BLaER1 treated with 17β-estradiol and CSF1 and Interleukin-3, amounts not matched to agents 10 nM and 100 nM (cell line): ENCODE results near the gene EXD2.

ENCODE experiments used
- H3K27ac ChIP-seq, 11 experiments: shearing (Covaris generic); formaldehyde crosslinking; 2 replicates each; pipeline ENCODE4 v1.8.1; 2022
- H3K27me3 ChIP-seq, 11 experiments: shearing (Covaris generic); formaldehyde crosslinking; 2 replicates each; pipeline ENCODE4 v1.8.1; 2022
- H3K36me3 ChIP-seq, 11 experiments: shearing (Covaris generic); formaldehyde crosslinking; 2 replicates each; pipeline ENCODE4 v1.8.1; 2022
- H3K4me1 ChIP-seq, 10 experiments: shearing (Covaris generic); formaldehyde crosslinking; 2 replicates each; pipeline ENCODE4 v1.8.1; 2022
- H3K4me2 ChIP-seq, 11 experiments: shearing (Covaris generic); formaldehyde crosslinking; 2 replicates each; pipeline ENCODE4 v1.8.1; 2022
- H3K4me3 ChIP-seq, 10 experiments: shearing (Covaris generic); formaldehyde crosslinking; 2 replicates each; pipeline ENCODE4 v1.8.1; 2022
- H3K9ac ChIP-seq, 11 experiments: shearing (Covaris generic); formaldehyde crosslinking; 2 replicates each; pipeline ENCODE4 v1.8.1; 2022
- H3K9me3 ChIP-seq, 11 experiments: shearing (Covaris generic); formaldehyde crosslinking; replicated peaks in 1 of 11; 2 replicates each; pipeline ENCODE4 v1.8.1; 2022
- H4K20me1 ChIP-seq, 11 experiments: shearing (Covaris generic); formaldehyde crosslinking; 2 replicates each; pipeline ENCODE4 v1.8.1; 2022
- Cebpa-rat ChIP-seq, 11 experiments: shearing (Covaris generic); IDR thresholded peaks; 2 replicates each; pipeline ENCODE4 v1.8.1; 2022

EXD2 gene

GRCh38 chr14:69259168-69259526, 67.8 kb downstream of the EXD2 start:
- H3K36me3 ChIP-seq = no peaks in the 10 kb centered on the region
- no peak overlapping the region for H3K9ac ChIP-seq
- peaks cover 0 to 12% (median 0%) of the 10 kb centered on the region in 11 experiments; a peak in 3 of 22 replicates for H3K9me3 ChIP-seq
- peaks cover 0 to 14% (median 8%) of the 10 kb centered on the region in 10 experiments; a peak in 8 of 20 replicates for H3K4me1 ChIP-seq
- no peak for TF ChIP-seq Cebpa-rat (IDR thresholded peaks at IDR 0.05)
- no peak overlapping the region for H3K4me2 ChIP-seq
- peaks cover 58 to 75% (median 67%) of the 10 kb centered on the region in 11 experiments for H3K27me3 ChIP-seq
- no peak overlapping the region for H3K4me3 ChIP-seq
- no peak overlapping the region for H3K27ac ChIP-seq
- peaks cover 0 to 15% (median 0%) of the 10 kb centered on the region in 11 experiments; a peak in 4 of 22 replicates for H4K20me1 ChIP-seq

GRCh38 chr14:69259527-69260189, 68.4 kb downstream of the EXD2 start, which contains the start of gene GALNT16:
Gene GALNT16 (plus strand): TSS chr14:69260158. CDS start chr14:69260291, 133 bp downstream.
- Histone ChIP-seq H3K4me3 (peak within 1 kb of the TSS; percentile 38 to 66 (median 52)), H3K4me2 (peak within 1 kb of the TSS; percentile 60 to 82 (median 74)), H3K27me3 (peaks cover 58 to 75% (median 68%) of the 10 kb centered on the region in 11 experiments)

GRCh38 chr14:69260190-69260860, 69.0 kb downstream of the EXD2 start:
- Histone ChIP-seq H3K4me3 (peak overlapping the region; percentile 38 to 66 (median 52)), H3K9me3 (peaks cover 0 to 12% (median 0%) of the 10 kb centered on the region in 11 experiments; a peak in 3 of 22 replicates), H3K27ac (no peak overlapping the region), H3K27me3 (peaks cover 58 to 76% (median 68%) of the 10 kb centered on the region in 11 experiments), H3K9ac (no peak overlapping the region), H4K20me1 (peaks cover 0 to 15% (median 0%) of the 10 kb centered on the region in 11 experiments; a peak in 4 of 22 replicates), H3K4me2 (peak overlapping the region; percentile 60 to 82 (median 74)), H3K36me3 (no peaks in the 10 kb centered on the region), H3K4me1 (peaks cover 0 to 14% (median 8%) of the 10 kb centered on the region in 10 experiments; a peak in 8 of 20 replicates)
- no peak for TF ChIP-seq Cebpa-rat (IDR thresholded peaks at IDR 0.05)

More at GRCh38 chr14:69259527-69260189, 68.4 kb downstream of the EXD2 start, which contains the start of gene GALNT16:
- H3K27ac ChIP-seq = no peak within 1 kb of the TSS
- TF ChIP-seq Cebpa-rat (IDR thresholded peaks at IDR 0.05) = no peak
- H4K20me1 ChIP-seq = peaks cover 0 to 15% (median 0%) of the 10 kb centered on the region in 11 experiments; a peak in 4 of 22 replicates
- peaks cover 0 to 14% (median 8%) of the 10 kb centered on the region in 10 experiments; a peak in 8 of 20 replicates for H3K4me1 ChIP-seq
- H3K9ac ChIP-seq = no peak within 1 kb of the TSS
- H3K36me3 ChIP-seq = no peaks in the 10 kb centered on the region
- peaks cover 0 to 12% (median 0%) of the 10 kb centered on the region in 11 experiments; a peak in 3 of 22 replicates for H3K9me3 ChIP-seq

GRCh38 chr14:69260861-69261564, 69.7 kb downstream of the EXD2 start:
- Histone ChIP-seq H3K4me3 (peak overlapping the region; percentile 38 to 66 (median 52)), H3K27ac (no peak overlapping the region), H4K20me1 (peaks cover 0 to 15% (median 0%) of the 10 kb centered on the region in 11 experiments; a peak in 4 of 22 replicates), H3K4me2 (peak overlapping the region; percentile 60 to 82 (median 74)), H3K36me3 (no peaks in the 10 kb centered on the region), H3K27me3 (peaks cover 58 to 76% (median 68%) of the 10 kb centered on the region in 11 experiments), H3K9ac (no peak overlapping the region), H3K9me3 (peaks cover 0 to 12% (median 0%) of the 10 kb centered on the region in 11 experiments; a peak in 3 of 22 replicates), H3K4me1 (peaks cover 0 to 14% (median 8%) of the 10 kb centered on the region in 10 experiments; a peak in 8 of 20 replicates)
- no peak for TF ChIP-seq Cebpa-rat (IDR thresholded peaks at IDR 0.05)

GRCh38 chr14:69261761-69262331, 70.5 kb downstream of the EXD2 start:
- peaks cover 0 to 15% (median 0%) of the 10 kb centered on the region in 11 experiments; a peak in 4 of 22 replicates for H4K20me1 ChIP-seq
- peaks cover 58 to 74% (median 68%) of the 10 kb centered on the region in 11 experiments for H3K27me3 ChIP-seq
- no peak overlapping the region for H3K27ac ChIP-seq
- peak overlapping the region in 5 of 11 experiments; percentile 60 to 82 (median 77); a peak in 8 of 22 replicates for H3K4me2 ChIP-seq
- H3K9ac ChIP-seq = no peak overlapping the region
- no peak for TF ChIP-seq Cebpa-rat (IDR thresholded peaks at IDR 0.05)
- H3K4me3 ChIP-seq = peak overlapping the region in 3 of 10 experiments; percentile 49 to 58 (median 51); a peak in 5 of 20 replicates
- H3K36me3 ChIP-seq = no peaks in the 10 kb centered on the region
- H3K9me3 ChIP-seq = peaks cover 0 to 12% (median 0%) of the 10 kb centered on the region in 11 experiments; a peak in 3 of 22 replicates
- H3K4me1 ChIP-seq = peaks cover 0 to 14% (median 8%) of the 10 kb centered on the region in 10 experiments; a peak in 8 of 20 replicates

GRCh38 chr14:69262516-69262915, 71.2 kb downstream of the EXD2 start:
- no peak for TF ChIP-seq Cebpa-rat (IDR thresholded peaks at IDR 0.05)
- peaks cover 0 to 15% (median 0%) of the 10 kb centered on the region in 11 experiments; a peak in 4 of 22 replicates for H4K20me1 ChIP-seq
- peaks cover 58 to 71% (median 65%) of the 10 kb centered on the region in 11 experiments for H3K27me3 ChIP-seq

GRCh38 chr14:69263364-69263763, 72.1 kb downstream of the EXD2 start:
- peaks cover 0 to 14% (median 8%) of the 10 kb centered on the region in 10 experiments; a peak in 8 of 20 replicates for H3K4me1 ChIP-seq
- no peak overlapping the region for H3K27ac ChIP-seq
- peaks cover 50 to 63% (median 57%) of the 10 kb centered on the region in 11 experiments for H3K27me3 ChIP-seq
- no peaks in the 10 kb centered on the region for H3K36me3 ChIP-seq
- H3K4me2 ChIP-seq = no peak overlapping the region
- H3K9me3 ChIP-seq = peaks cover 0 to 12% (median 0%) of the 10 kb centered on the region in 11 experiments; a peak in 3 of 22 replicates
- H3K4me3 ChIP-seq = no peak overlapping the region
- peaks cover 0 to 15% (median 0%) of the 10 kb centered on the region in 11 experiments; a peak in 4 of 22 replicates for H4K20me1 ChIP-seq
- TF ChIP-seq Cebpa-rat (IDR thresholded peaks at IDR 0.05) = no peak
- no peak overlapping the region for H3K9ac ChIP-seq

More at GRCh38 chr14:69262516-69262915, 71.2 kb downstream of the EXD2 start:
- peaks cover 0 to 14% (median 8%) of the 10 kb centered on the region in 10 experiments; a peak in 8 of 20 replicates for H3K4me1 ChIP-seq
- no peak overlapping the region for H3K9ac ChIP-seq
- no peaks in the 10 kb centered on the region for H3K36me3 ChIP-seq
- peaks cover 0 to 12% (median 0%) of the 10 kb centered on the region in 11 experiments; a peak in 3 of 22 replicates for H3K9me3 ChIP-seq
- no peak overlapping the region for H3K4me3 ChIP-seq
- H3K27ac ChIP-seq = no peak overlapping the region
- no peak overlapping the region for H3K4me2 ChIP-seq

GRCh38 chr14:69263771-69264170, 72.5 kb downstream of the EXD2 start:
- no peak overlapping the region for H3K27ac ChIP-seq
- H3K4me3 ChIP-seq = no peak overlapping the region
- H4K20me1 ChIP-seq = peaks cover 0 to 15% (median 0%) of the 10 kb centered on the region in 11 experiments; a peak in 4 of 22 replicates
- no peak overlapping the region for H3K9ac ChIP-seq
- H3K4me2 ChIP-seq = no peak overlapping the region
- H3K9me3 ChIP-seq = peaks cover 0 to 12% (median 0%) of the 10 kb centered on the region in 11 experiments; a peak in 3 of 22 replicates
- H3K4me1 ChIP-seq = peaks cover 0 to 14% (median 8%) of the 10 kb centered on the region in 10 experiments; a peak in 8 of 20 replicates
- H3K27me3 ChIP-seq = peaks cover 46 to 59% (median 53%) of the 10 kb centered on the region in 11 experiments
- no peaks in the 10 kb centered on the region for H3K36me3 ChIP-seq
- no peak for TF ChIP-seq Cebpa-rat (IDR thresholded peaks at IDR 0.05)
